ENCODE data around the gene PLCE1. TPM values are rescaled to one million over a fixed set of nuclear protein-coding genes. Genes with fewer than 3 reads are reported as not detected.

PLCE1 gene
- polyA plus RNA-seq, 1 donor (not counting 4 experiments of a cell fraction or from before 2014, with no cell fraction given), result 0.01 TPM

- TF ChIP-seq, protein P1, sequence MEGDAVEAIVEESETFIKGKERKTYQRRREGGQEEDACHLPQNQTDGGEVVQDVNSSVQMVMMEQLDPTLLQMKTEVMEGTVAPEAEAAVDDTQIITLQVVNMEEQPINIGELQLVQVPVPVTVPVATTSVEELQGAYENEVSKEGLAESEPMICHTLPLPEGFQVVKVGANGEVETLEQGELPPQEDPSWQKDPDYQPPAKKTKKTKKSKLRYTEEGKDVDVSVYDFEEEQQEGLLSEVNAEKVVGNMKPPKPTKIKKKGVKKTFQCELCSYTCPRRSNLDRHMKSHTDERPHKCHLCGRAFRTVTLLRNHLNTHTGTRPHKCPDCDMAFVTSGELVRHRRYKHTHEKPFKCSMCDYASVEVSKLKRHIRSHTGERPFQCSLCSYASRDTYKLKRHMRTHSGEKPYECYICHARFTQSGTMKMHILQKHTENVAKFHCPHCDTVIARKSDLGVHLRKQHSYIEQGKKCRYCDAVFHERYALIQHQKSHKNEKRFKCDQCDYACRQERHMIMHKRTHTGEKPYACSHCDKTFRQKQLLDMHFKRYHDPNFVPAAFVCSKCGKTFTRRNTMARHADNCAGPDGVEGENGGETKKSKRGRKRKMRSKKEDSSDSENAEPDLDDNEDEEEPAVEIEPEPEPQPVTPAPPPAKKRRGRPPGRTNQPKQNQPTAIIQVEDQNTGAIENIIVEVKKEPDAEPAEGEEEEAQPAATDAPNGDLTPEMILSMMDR (optimal IDR thresholded peaks at IDR 0.05 in 1 of 3, IDR thresholded peaks at IDR 0.05 in 1 of 3, conservative IDR thresholded peaks at IDR 0.05 in 1 of 3; ENCODE audit: extremely low read depth in 1 of 3, insufficient read depth in 2 of 3, low read length in 3 of 3), result no peak
- TF ChIP-seq EZH2 (IDR thresholded peaks at IDR 0.05; ENCODE audit: low read length), result no peak
- H3K27me3 ChIP-seq (ENCODE audit: control insufficient read depth, extremely low read depth, insufficient read depth, low read length), result no peaks in the 10 kb centered on the region
- H3K4me1 ChIP-seq (ENCODE audit: control insufficient read depth, extremely low read depth, insufficient read depth, low read length), result no peaks in the 10 kb centered on the region
- no peak overlapping the region for H3K27ac ChIP-seq (ENCODE audit: control insufficient read depth, insufficient read depth, low read length)
- H3K79me2 ChIP-seq (ENCODE audit: control insufficient read depth, insufficient read depth, low read length), result no peaks in the 10 kb centered on the region
- H3K4me2 ChIP-seq (ENCODE audit: control insufficient read depth, extremely low read depth, insufficient read depth, low read depth, low read length), result no peak overlapping the region
- no peak for FAIRE-seq
- no peak overlapping the region for H3K9ac ChIP-seq (ENCODE audit: control insufficient read depth, extremely low read depth, insufficient read depth, low read length)
- H3K36me3 ChIP-seq (ENCODE audit: control insufficient read depth in 2 of 2, extremely low read depth in 1 of 2, insufficient read depth in 2 of 2, low read length in 2 of 2), result no peaks in the 10 kb centered on the region
- no peak overlapping the region for H2AFZ ChIP-seq (ENCODE audit: control insufficient read depth, low read length)
- H3K9me3 ChIP-seq (ENCODE audit: control insufficient read depth, low read depth, low read length), result no peaks in the 10 kb centered on the region
- DNase-seq (ENCODE audit: low read depth, low spot score), result no peak
- dilution Hi-C loops (cut with MboI; ENCODE audit: extremely low pct_ligation_motif_present, low sequenced_read_pairs), result no loop called here
- H4K20me1 ChIP-seq (ENCODE audit: control insufficient read depth, extremely low read depth, insufficient read depth, low read length), result no peaks in the 10 kb centered on the region
- H3K4me3 ChIP-seq (ENCODE audit: control insufficient read depth in 2 of 3, extremely low read depth in 1 of 3, insufficient read depth in 2 of 3, low read depth in 1 of 3, low read length in 3 of 3), result no peak overlapping the region
- H3K9me1 ChIP-seq (ENCODE audit: control insufficient read depth, extremely low read depth, insufficient read depth, low read length), result no peaks in the 10 kb centered on the region
Measured at GRCh38 chr10:93947055-93947454, 46.7 kb upstream of the PLCE1 start.

DNA sequence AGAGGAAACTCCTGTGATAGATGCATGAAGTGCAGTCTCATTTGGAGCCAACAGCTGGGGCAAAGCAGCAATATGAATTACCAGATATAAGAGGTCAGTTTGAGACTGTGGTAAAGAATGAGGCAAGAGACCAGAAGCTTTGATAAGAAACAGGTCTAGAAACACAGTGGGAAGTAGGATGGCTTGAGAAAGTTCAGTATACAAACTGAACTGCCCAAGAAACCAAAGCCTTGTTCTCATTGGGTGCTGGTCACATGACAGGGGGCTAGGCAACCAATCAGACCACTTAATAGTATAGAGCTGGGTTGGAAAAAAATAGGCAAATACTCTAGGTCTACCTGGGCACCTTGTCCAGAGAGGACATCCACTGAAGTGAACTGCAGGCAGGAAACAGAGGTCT, 46.2 kb upstream of the PLCE1 start:
- H3K36me3 ChIP-seq (ENCODE audit: control insufficient read depth in 2 of 2, extremely low read depth in 1 of 2, insufficient read depth in 2 of 2, low read length in 2 of 2), result no peaks in the 10 kb centered on the region
- H3K9me3 ChIP-seq (ENCODE audit: control insufficient read depth, low read depth, low read length), result no peaks in the 10 kb centered on the region
- H3K4me2 ChIP-seq (ENCODE audit: control insufficient read depth, extremely low read depth, insufficient read depth, low read depth, low read length), result no peak overlapping the region
- H3K4me1 ChIP-seq (ENCODE audit: control insufficient read depth, extremely low read depth, insufficient read depth, low read length), result no peaks in the 10 kb centered on the region
- TF ChIP-seq EZH2 (IDR thresholded peaks at IDR 0.05; ENCODE audit: low read length), result no peak
- TF ChIP-seq, protein P1 (optimal IDR thresholded peaks at IDR 0.05 in 1 of 3, IDR thresholded peaks at IDR 0.05 in 1 of 3, conservative IDR thresholded peaks at IDR 0.05 in 1 of 3; ENCODE audit: extremely low read depth in 1 of 3, insufficient read depth in 2 of 3, low read length in 3 of 3), result no peak
- H3K4me3 ChIP-seq (ENCODE audit: control insufficient read depth in 2 of 3, extremely low read depth in 1 of 3, insufficient read depth in 2 of 3, low read depth in 1 of 3, low read length in 3 of 3), result no peak overlapping the region
- no peaks in the 10 kb centered on the region for H3K9me1 ChIP-seq (ENCODE audit: control insufficient read depth, extremely low read depth, insufficient read depth, low read length)
- no peak overlapping the region for H3K27ac ChIP-seq (ENCODE audit: control insufficient read depth, insufficient read depth, low read length)
- no peaks in the 10 kb centered on the region for H4K20me1 ChIP-seq (ENCODE audit: control insufficient read depth, extremely low read depth, insufficient read depth, low read length)
- FAIRE-seq, result no peak
- H3K79me2 ChIP-seq (ENCODE audit: control insufficient read depth, insufficient read depth, low read length), result no peaks in the 10 kb centered on the region
- dilution Hi-C loops (cut with MboI; ENCODE audit: extremely low pct_ligation_motif_present, low sequenced_read_pairs), result no loop called here
- H3K9ac ChIP-seq (ENCODE audit: control insufficient read depth, extremely low read depth, insufficient read depth, low read length), result no peak overlapping the region
- no peaks in the 10 kb centered on the region for H3K27me3 ChIP-seq (ENCODE audit: control insufficient read depth, extremely low read depth, insufficient read depth, low read length)
- H2AFZ ChIP-seq (ENCODE audit: control insufficient read depth, low read length), result no peak overlapping the region
- no peak for DNase-seq (ENCODE audit: low read depth, low spot score)
